C4-2B (cell line): Measurements from ENCODE around the gene RPL37A.

ENCODE experiments used
- H3K27ac ChIP-seq: fragments of 450-650 bp; 2 replicates; pipeline ENCODE4 v1.5.1; 2017
- ZFX ChIP-seq: fragments of 450-650 bp; IDR thresholded peaks from 2 replicates; pipeline ENCODE4 v1.6.1; 2017
- TF ChIP-seq, protein P1 (sequence below): fragments of 450-650 bp; conservative IDR thresholded peaks from 2 replicates; pipeline ENCODE4 v1.5.1; 2017; ENCODE audit warnings: mild to moderate bottlenecking

RPL37A gene

DNA sequence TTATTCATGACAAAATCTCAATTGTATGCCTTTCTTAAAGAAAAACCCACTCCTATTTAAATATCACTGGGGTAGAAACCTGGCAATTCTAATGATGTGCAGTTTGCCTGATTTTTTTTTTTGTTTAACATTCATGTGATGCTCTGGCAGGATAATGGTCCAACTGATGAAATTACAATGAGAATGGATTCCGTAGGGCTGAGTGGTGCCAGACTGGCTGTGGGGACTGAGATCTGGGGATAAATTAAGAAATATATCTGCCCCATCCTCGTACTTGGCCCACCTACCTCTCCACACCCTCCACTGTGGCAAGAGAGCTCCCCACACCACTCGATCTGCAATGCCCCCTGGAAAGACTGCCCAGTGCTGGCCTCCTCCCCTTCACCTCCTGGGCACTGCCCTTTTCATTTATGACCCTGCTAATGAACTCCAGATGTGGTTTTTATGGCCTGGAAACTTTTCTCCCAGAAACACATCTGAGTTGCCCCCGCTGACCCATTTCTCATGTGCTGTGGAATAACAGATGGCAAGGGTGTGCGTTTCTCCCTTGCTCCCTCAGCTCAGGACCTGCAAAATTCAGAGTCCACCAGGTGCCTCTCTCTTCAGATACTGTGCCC is 33.0 kb upstream of the RPL37A start:
- H3K27ac ChIP-seq = no peak overlapping the region
- TF ChIP-seq, protein P1, sequence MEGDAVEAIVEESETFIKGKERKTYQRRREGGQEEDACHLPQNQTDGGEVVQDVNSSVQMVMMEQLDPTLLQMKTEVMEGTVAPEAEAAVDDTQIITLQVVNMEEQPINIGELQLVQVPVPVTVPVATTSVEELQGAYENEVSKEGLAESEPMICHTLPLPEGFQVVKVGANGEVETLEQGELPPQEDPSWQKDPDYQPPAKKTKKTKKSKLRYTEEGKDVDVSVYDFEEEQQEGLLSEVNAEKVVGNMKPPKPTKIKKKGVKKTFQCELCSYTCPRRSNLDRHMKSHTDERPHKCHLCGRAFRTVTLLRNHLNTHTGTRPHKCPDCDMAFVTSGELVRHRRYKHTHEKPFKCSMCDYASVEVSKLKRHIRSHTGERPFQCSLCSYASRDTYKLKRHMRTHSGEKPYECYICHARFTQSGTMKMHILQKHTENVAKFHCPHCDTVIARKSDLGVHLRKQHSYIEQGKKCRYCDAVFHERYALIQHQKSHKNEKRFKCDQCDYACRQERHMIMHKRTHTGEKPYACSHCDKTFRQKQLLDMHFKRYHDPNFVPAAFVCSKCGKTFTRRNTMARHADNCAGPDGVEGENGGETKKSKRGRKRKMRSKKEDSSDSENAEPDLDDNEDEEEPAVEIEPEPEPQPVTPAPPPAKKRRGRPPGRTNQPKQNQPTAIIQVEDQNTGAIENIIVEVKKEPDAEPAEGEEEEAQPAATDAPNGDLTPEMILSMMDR = no peak
- no peak for TF ChIP-seq ZFX

DNA sequence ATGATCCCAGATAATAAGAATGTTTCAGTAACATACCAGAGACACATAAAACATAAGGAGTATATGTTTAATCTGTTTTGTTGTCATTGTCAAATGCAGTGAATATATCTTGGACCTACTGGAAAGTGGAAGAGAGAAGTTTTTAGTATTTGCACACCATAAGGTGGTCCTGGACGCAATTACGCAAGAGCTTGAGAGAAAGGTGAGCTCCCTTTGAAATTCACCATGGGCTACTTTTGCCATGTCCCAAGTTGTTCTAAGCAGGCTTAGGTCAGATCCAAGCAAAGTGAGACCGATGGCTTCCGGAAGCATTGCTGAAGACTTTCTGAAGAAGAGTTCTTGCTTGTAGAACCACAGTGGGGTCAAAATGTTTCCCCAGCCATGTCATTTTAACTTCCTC is 30.8 kb upstream of the RPL37A start:
- no peak overlapping the region for H3K27ac ChIP-seq
- TF ChIP-seq, protein P1 = no peak
- no peak for TF ChIP-seq ZFX

DNA sequence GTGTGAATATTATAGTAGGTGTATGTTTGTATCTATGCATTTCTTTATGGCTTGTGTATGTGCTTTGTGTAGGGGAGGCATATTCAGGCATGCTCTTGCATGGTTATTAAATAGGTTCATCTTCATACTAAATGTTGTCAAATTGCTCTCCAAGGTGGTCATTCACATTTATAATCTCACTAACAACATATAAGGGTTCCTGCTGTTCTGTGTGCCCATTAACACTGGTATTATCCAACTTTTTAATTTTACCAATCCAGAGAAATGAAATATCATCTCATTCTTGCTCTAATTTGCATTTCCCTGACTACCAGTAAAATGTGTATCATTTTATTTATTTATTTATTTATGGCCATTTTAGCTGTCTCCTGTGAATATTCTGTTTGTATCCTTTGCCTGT is 29.0 kb upstream of the RPL37A start:
- no peak overlapping the region for H3K27ac ChIP-seq
- no peak for TF ChIP-seq ZFX
- TF ChIP-seq, protein P1 = no peak

DNA sequence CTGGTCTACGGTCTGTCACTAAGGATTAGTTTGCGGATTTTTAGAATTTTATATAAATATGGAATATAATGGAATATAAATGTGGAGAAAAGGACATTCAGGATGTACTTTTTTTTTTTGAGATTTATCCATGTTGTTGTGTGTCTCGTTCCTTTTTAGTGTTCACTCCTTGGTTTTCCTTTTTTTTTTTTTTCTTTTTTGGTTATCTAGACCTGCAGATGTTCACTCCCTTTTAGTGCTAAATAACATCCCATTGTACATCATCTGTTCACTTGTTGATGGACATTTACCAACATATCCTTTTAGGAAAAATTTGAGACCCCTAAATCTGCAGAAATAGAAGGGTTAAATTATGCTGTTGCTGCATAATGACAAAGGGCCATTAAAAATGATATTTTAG is 25.5 kb upstream of the RPL37A start:
- no peak overlapping the region for H3K27ac ChIP-seq

DNA sequence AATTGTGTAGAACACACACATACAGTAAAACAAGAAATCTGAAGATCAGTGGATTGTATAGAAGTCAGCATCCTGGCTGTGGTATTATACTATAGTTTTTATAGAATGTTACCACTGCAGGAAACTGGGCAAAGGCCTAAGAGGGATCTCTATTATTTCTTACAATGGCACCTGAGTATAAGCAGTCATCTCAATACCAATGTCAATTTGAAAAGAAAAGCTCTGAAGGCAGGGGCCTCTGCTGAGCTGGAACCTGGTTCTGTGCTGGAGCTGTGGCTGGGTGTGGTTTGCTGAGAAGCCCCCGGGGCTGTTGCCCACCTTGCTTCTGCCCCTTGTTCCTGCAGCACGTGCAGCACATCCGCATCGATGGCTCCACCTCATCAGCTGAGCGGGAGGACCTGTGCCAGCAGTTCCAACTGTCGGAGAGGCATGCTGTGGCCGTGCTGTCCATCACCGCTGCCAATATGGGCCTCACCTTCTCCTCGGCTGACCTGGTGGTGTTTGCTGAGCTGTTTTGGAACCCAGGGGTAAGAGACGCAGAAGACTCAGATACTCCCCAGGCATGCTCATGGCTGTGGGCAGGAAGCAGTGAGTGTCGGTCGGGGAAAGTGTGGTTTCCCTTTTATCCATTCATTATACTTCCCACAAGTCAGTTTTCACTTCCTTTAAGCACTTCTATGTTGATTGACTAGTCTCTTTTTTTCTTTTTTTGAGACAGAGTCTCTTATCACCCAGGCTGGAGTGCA is 23.5 kb upstream of the RPL37A start:
- no peak overlapping the region for H3K27ac ChIP-seq

More for the DNA sequence above, 25.5 kb upstream of the RPL37A start:
- TF ChIP-seq, protein P1 = no peak
- no peak for TF ChIP-seq ZFX

DNA sequence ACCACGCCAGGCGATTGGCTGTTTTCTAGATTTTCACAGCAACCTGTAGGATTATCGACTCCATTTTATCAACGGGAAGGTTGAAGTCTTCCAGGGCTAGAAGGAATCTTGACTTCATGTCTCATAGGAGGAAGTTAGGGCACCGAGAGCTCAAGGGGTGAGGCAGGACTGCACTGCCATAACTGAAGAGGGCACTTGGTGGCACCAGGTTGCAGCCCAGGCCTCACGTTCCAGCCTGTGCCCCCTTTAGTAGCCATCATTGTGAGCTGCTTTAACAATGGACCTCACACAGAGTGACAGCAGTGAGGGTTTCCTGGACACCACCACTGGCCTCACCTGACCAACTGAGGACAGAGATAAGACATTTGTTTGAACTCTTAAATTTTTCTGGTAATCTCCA is 22.9 kb upstream of the RPL37A start:
- H3K27ac ChIP-seq = no peak overlapping the region
- TF ChIP-seq, protein P1 = no peak
- no peak for TF ChIP-seq ZFX

More for the DNA sequence above, 23.5 kb upstream of the RPL37A start:
- TF ChIP-seq, protein P1 = no peak
- no peak for TF ChIP-seq ZFX

DNA sequence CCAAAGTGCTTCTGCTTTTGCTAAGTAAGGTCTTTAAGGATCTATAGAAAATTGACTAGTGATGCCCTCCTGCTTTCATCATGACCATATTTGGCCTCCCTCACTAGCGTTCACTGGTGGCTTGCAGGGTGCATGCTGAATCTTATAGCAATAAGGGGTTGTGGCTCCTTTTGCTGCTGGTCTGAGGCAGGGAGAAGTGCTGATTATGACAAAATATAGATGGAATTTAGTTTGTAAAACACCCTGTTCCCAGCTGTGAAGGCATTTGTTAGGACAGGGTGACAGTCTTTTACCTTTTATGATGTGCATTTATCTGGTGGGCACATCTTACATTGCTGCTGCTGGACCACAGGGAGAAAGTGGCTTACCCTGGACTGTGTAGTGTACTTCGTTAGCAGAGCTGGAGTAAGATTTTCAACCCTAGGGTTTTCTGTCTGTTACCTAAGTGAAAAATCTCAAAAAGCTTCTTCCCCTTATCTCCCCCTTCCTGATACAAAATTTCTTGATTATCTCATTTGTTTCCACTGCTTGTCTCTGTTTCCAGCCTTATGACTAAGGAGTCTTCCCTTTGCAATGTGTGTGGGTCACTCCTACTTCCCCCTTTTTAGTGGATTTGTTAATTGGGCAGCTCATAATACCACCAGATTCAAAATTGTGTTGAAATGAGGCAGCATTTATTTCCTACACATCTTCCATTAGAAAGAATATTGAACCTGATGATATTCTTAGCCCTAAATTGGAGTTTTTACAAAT is 21.2 kb upstream of the RPL37A start:
- no peak overlapping the region for H3K27ac ChIP-seq
- TF ChIP-seq ZFX = no peak
- TF ChIP-seq, protein P1 = no peak
